Choroid plexus epithelial cell (primary cell): ENCODE results near the gene NDRG3.

Source experiments
- DNase-seq: peaks from one replicate; pipeline ENCODE4 v3.0.0-alpha.2; 2010; ENCODE audit warnings: low read depth
- H3K4me3 ChIP-seq: 2 replicates; pipeline ENCODE4 v1.5.1; 2011; ENCODE audit warnings: low read depth, mild to moderate bottlenecking, control low read depth, low read length, moderate library complexity
- CTCF ChIP-seq: conservative IDR thresholded peaks from 2 replicates; pipeline ENCODE4 v1.5.1; 2011; ENCODE audit warnings: low read depth, mild to moderate bottlenecking, control low read depth, inconsistent platforms, low read length, moderate library complexity

The NDRG3 gene

GRCh38 chr20:36634342-36634741 lies 111.5 kb downstream of the NDRG3 start:
- H3K4me3 ChIP-seq = no peak overlapping the region
- no peak for DNase-seq
- TF ChIP-seq CTCF = no peak

- TF ChIP-seq CTCF = no peak
- no peak overlapping the region for H3K4me3 ChIP-seq
- no peak for DNase-seq
Measured at GRCh38 chr20:36633285-36633772, 112.6 kb downstream of the NDRG3 start.

- no peak overlapping the region for H3K4me3 ChIP-seq
- no peak for DNase-seq
- no peak for TF ChIP-seq CTCF
Measured at GRCh38 chr20:36632487-36633284, 113.2 kb downstream of the NDRG3 start.

- no peak overlapping the region for H3K4me3 ChIP-seq
- TF ChIP-seq CTCF = no peak
- no peak for DNase-seq
Measured at GRCh38 chr20:36632147-36632486, 113.8 kb downstream of the NDRG3 start.

- no peak for TF ChIP-seq CTCF
- peak; percentile 23 for DNase-seq
- no peak overlapping the region for H3K4me3 ChIP-seq
Measured at GRCh38 chr20:36631646-36632045, 114.2 kb downstream of the NDRG3 start.

- H3K4me3 ChIP-seq = no peak overlapping the region
- no peak for TF ChIP-seq CTCF
- DNase-seq = peak; percentile 52
Measured at GRCh38 chr20:36629719-36630681, 115.9 kb downstream of the NDRG3 start.
